ENCODE data around the gene VPS26A.

The VPS26A gene

GRCh38 chr10:69123747-69124562 is at the start of gene VPS26A:
TSS of gene VPS26A (plus strand) at chr10:69124178. CDS start at chr10:69124278, 100 bp downstream.
- peak; percentile 97 for DNase-seq (ENCODE audit: low spot score)

- no peak for DNase-seq (ENCODE audit: low spot score)
Observed at GRCh38 chr10:69074532-69074931, 49.4 kb upstream of the VPS26A start.

- DNase-seq (ENCODE audit: low spot score): no peak
Observed at GRCh38 chr10:69075431-69075830, 48.5 kb upstream of the VPS26A start.

- DNase-seq (ENCODE audit: low spot score): no peak
Observed at GRCh38 chr10:69078311-69078710, 45.7 kb upstream of the VPS26A start.

GRCh38 chr10:69080226-69080625 is 43.8 kb upstream of the VPS26A start:
- DNase-seq (ENCODE audit: low spot score): no peak

- DNase-seq (ENCODE audit: low spot score): no peak
Observed at GRCh38 chr10:69086001-69086509, 37.9 kb upstream of the VPS26A start.

GRCh38 chr10:69087590-69088470 is 36.1 kb upstream of the VPS26A start, which contains the start of gene SRGN:
TSS of gene SRGN (plus strand) at chr10:69088103. CDS start at chr10:69088158, 55 bp downstream.
- peak; percentile 84 for DNase-seq (ENCODE audit: low spot score)

GRCh38 chr10:69088471-69088769 is 35.6 kb upstream of the VPS26A start:
- DNase-seq (ENCODE audit: low spot score): no peak

- peak; percentile 86 for DNase-seq (ENCODE audit: low spot score)
Observed at GRCh38 chr10:69088801-69089501, 35.0 kb upstream of the VPS26A start.

- peak; percentile 79 for DNase-seq (ENCODE audit: low spot score)
Observed at GRCh38 chr10:69089638-69090599, 34.1 kb upstream of the VPS26A start.

GRCh38 chr10:69090685-69091084 is 33.3 kb upstream of the VPS26A start:
- DNase-seq (ENCODE audit: low spot score): no peak

GRCh38 chr10:69091143-69091651 is 32.8 kb upstream of the VPS26A start:
- DNase-seq (ENCODE audit: low spot score): no peak

- peak; percentile 94 for DNase-seq (ENCODE audit: low spot score)
Observed at GRCh38 chr10:69092959-69093850, 30.8 kb upstream of the VPS26A start.

GRCh38 chr10:69093933-69094332 is 30.0 kb upstream of the VPS26A start:
- no peak for DNase-seq (ENCODE audit: low spot score)

GRCh38 chr10:69096045-69096444 is 27.9 kb upstream of the VPS26A start:
- DNase-seq (ENCODE audit: low spot score): no peak

GRCh38 chr10:69097729-69098128 is 26.2 kb upstream of the VPS26A start:
- no peak for DNase-seq (ENCODE audit: low spot score)

- no peak for DNase-seq (ENCODE audit: low spot score)
Observed at GRCh38 chr10:69100136-69100872, 23.7 kb upstream of the VPS26A start.

GRCh38 chr10:69101451-69102095 is 22.4 kb upstream of the VPS26A start:
- DNase-seq (ENCODE audit: low spot score): peak; percentile 42

GRCh38 chr10:69102440-69102839 is 21.5 kb upstream of the VPS26A start:
- DNase-seq (ENCODE audit: low spot score): no peak
